Measurements from ENCODE around the gene FOXP1.

FOXP1 gene

DNA sequence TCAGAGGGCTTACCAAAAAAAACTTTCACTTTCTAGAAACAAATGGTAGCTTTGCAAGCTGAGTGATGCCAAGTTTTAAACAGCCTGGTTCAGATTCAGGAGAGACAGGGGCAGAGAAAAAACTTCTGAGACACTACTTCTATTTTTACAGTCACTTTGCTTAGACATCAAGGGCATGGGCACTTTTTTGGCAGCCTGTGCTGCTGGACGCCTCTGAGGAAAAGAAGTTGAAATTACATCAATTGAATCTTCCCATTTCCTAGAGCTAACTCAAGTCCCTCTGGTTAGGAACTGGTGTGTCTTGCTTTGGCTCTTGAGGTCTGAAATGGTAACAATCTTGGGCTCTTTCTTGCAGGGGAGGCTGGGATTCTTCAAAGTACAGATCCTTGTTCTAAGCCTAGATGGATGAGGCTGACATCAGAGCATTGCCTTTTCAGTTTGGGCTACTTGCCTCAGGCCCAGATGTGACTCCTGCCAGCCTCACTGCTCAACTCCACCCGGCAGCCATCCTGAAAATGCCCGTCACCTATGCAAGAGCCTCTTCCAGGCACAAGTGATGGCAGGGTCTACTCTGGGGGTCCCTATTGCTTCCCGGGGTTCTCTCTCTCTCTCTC lies 357.5 kb downstream of the FOXP1 start:
- DNase-seq, result peak; percentile 27

- no peak for DNase-seq
Measured at GRCh38 chr3:71225002-71225684, 358.4 kb downstream of the FOXP1 start.

- DNase-seq, result peak; percentile 45
Measured at GRCh38 chr3:71219744-71220638, 363.5 kb downstream of the FOXP1 start.

GRCh38 chr3:71218508-71218907 lies 365.0 kb downstream of the FOXP1 start:
- DNase-seq, result no peak

DNA sequence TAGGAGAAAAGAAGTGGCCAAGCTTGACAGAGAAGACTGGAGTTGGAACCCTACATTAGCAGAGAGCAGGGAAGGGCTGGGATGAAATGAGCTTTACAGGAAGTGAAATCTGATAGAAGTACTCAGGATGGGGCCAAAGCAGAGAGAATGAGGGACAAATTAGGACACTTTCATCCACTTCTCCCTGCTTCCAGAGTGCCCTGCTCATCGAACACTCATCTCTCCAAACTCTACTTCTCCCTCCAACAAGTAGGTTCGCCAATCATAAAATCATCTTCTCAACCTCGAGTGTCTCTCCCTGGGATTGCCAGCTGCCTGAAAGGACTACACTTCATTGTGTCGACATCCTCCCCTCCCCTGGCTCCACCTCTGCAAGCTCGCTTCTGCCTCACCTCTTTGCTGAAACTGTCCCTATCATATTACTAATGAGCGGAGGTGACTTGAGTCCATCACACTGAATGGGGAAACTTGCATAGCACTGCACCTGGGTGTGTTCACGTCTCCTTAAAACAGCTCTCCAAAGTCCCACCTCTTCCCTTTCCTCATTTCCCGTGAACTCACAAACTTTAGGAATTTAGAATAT lies 365.8 kb downstream of the FOXP1 start:
- DNase-seq, result no peak

DNA sequence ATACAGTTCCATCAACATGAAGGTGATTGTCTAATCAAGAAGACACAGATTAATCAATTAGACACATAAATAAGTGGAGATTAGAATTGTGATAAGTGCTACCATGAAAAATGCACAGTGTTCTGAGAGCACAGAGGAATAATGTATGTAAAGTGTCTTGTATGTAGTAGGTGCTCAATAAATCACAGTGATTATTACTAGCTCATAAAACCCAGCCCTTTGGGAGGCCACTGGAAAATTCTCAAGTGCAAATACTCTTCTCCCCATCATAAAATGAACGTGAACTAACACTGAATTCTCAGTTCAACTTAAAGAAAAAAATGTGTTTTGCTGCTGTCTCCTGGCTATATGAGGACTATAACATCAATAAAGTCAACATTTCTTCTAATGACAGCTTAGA lies 368.2 kb downstream of the FOXP1 start:
- DNase-seq, result no peak

DNA sequence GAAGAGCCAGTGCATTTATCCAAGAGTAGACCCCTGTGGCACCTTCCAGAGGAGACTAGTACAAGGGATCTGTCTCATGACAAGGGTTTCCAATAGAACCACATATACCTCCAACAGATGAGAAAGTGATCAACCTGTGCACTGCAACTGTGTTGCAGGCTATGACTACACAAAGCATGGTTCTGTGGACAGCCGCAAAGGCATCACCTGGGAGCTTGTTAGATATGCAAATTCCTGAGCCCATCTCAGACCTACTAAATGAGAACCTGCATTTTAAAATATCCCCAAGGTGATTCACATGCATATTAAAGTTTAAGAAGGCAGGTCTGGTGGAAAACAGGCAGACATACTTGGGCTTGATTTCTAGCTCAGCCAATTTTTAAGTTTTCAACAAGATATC lies 368.7 kb downstream of the FOXP1 start:
- no peak for DNase-seq

- DNase-seq, result no peak
Measured at GRCh38 chr3:71214016-71214415, 369.5 kb downstream of the FOXP1 start.

GRCh38 chr3:71211083-71211482 lies 372.4 kb downstream of the FOXP1 start:
- no peak for DNase-seq

DNA sequence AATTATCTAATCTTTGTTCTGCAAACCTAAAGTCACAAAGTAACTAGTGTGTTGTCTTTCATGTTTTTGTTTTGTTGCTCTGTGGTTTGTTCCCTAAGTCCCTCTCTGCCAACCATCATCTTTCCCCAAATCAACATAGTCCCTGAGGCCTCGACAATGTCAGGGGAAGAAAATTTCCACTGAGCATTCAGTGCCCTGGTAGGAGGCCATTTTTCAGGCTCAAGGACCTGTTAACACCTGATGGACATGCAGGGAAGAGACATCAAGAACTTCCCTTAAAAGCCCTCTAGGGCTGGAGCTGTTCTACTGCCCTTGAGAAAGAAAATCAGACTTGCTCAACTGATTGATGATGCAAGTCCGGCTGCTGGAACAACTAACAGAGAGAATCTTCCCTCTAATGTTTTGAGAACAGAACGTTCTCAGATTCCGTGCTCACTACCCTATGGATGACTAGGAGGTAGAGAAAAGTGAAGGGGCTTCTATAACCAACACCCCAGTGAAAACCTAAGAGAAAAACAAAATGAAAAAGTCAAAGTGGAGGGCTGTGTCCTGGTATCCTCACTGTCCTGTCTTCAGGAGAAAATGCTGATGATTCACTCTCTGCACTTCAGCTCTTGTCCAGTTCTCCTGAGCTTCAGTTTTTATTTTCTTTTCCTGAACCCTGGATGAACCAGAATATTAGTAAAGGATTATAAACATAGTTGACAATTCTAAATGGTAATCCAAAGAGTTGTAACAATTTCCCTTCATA lies 373.1 kb downstream of the FOXP1 start:
- DNase-seq, result no peak

GRCh38 chr3:71208211-71209095 lies 375.1 kb downstream of the FOXP1 start:
- DNase-seq, result no peak

DNA sequence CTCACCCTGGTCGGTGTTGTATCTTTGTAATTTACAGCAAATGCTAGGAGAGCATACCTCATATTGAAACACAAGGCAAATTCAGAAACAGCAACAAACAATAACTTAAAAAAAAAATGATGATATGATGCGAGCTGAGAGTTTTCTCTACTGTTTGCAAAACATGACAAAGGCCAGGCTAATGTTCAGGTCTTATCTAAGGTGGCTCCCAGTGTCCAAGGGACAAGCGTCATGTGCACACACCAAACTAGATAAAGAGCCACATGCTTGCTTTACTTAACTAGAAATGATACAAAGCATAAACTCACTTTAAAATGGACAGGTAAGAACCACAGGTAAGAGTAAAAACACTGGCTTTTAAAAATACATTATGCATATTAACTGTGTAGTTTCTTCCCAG lies 375.9 kb downstream of the FOXP1 start:
- DNase-seq, result no peak

- DNase-seq, result no peak
Measured at GRCh38 chr3:71206305-71207165, 377.0 kb downstream of the FOXP1 start.

GRCh38 chr3:71203727-71204488 lies 379.6 kb downstream of the FOXP1 start:
- no peak for DNase-seq

- no peak for DNase-seq
Measured at GRCh38 chr3:71202848-71203533, 380.5 kb downstream of the FOXP1 start.

- no peak for DNase-seq
Measured at GRCh38 chr3:71201939-71202338, 381.6 kb downstream of the FOXP1 start.

GRCh38 chr3:71197841-71198565 lies 385.5 kb downstream of the FOXP1 start:
- no peak for DNase-seq

GRCh38 chr3:71195492-71195891 lies 388.0 kb downstream of the FOXP1 start:
- DNase-seq, result no peak

GRCh38 chr3:71194785-71195184 lies 388.7 kb downstream of the FOXP1 start:
- no peak for DNase-seq
